GM21529 (cell line): ENCODE measurements around the gene HIPK2.
"Not testable (repeated sequence)": the region's sequence is repeated elsewhere in the genome, so short reads cannot be mapped to it uniquely, and the experiment has no call there.

Experiments used
- ATAC-seq: cut with Tn5 transposase; IDR thresholded peaks from one replicate; pipeline ENCODE4 v1.9.1; 2021; ENCODE audit not compliant: unreplicated experiment

The HIPK2 gene

GRCh38 chr7:139679731-139680594 lies 97.8 kb downstream of the HIPK2 start:
- no peak for ATAC-seq

GRCh38 chr7:139676390-139676789 lies 101.4 kb downstream of the HIPK2 start:
- ATAC-seq, result no peak

- ATAC-seq, result no peak
Observed at GRCh38 chr7:139675127-139676125, 102.4 kb downstream of the HIPK2 start.

- ATAC-seq, result no peak
Observed at GRCh38 chr7:139674752-139675126, 103.1 kb downstream of the HIPK2 start.

GRCh38 chr7:139674341-139674740 lies 103.5 kb downstream of the HIPK2 start:
- no peak for ATAC-seq

GRCh38 chr7:139673762-139674161 lies 104.0 kb downstream of the HIPK2 start:
- ATAC-seq, result no peak

- peak; percentile 88 for ATAC-seq
Observed at GRCh38 chr7:139673230-139673629, 104.6 kb downstream of the HIPK2 start.

- ATAC-seq, result no peak
Observed at GRCh38 chr7:139671967-139672366, 105.8 kb downstream of the HIPK2 start.

- not testable (repeated sequence) for ATAC-seq
Observed at GRCh38 chr7:139670662-139671061, 107.1 kb downstream of the HIPK2 start.

- ATAC-seq, result no peak
Observed at GRCh38 chr7:139669106-139670061, 108.4 kb downstream of the HIPK2 start.

GRCh38 chr7:139667377-139667776 lies 110.4 kb downstream of the HIPK2 start:
- ATAC-seq, result no peak

- ATAC-seq, result no peak
Observed at GRCh38 chr7:139666501-139666900, 111.3 kb downstream of the HIPK2 start.

- ATAC-seq, result no peak
Observed at GRCh38 chr7:139664434-139664833, 113.4 kb downstream of the HIPK2 start.

GRCh38 chr7:139663608-139664177 lies 114.1 kb downstream of the HIPK2 start:
- no peak for ATAC-seq

- ATAC-seq, result no peak
Observed at GRCh38 chr7:139661903-139662302, 115.9 kb downstream of the HIPK2 start.

GRCh38 chr7:139661043-139661440 lies 116.8 kb downstream of the HIPK2 start:
- ATAC-seq, result no peak

- ATAC-seq, result no peak
Observed at GRCh38 chr7:139660317-139661042, 117.3 kb downstream of the HIPK2 start.

- no peak for ATAC-seq
Observed at GRCh38 chr7:139659922-139660316, 117.9 kb downstream of the HIPK2 start.

- ATAC-seq, result no peak
Observed at GRCh38 chr7:139658908-139659675, 118.7 kb downstream of the HIPK2 start.
